Stimulated activated CD4-positive, alpha-beta T cell treated with anti-CD3 and anti-CD28 coated beads, Interleukin-2, amount 100 ng/mL, for 4 hours (primary cell): ENCODE data around the gene CEBPA.

Experiments
- DNase-seq: peaks from one replicate; pipeline ENCODE4 v3.0.0-alpha.2; 2020; ENCODE audit warnings: low read depth

The CEBPA gene

GRCh38 chr19:33271246-33272021 is 30.9 kb downstream of the CEBPA start:
- no peak for DNase-seq

GRCh38 chr19:33270769-33271168 is 31.6 kb downstream of the CEBPA start:
- no peak for DNase-seq

DNA sequence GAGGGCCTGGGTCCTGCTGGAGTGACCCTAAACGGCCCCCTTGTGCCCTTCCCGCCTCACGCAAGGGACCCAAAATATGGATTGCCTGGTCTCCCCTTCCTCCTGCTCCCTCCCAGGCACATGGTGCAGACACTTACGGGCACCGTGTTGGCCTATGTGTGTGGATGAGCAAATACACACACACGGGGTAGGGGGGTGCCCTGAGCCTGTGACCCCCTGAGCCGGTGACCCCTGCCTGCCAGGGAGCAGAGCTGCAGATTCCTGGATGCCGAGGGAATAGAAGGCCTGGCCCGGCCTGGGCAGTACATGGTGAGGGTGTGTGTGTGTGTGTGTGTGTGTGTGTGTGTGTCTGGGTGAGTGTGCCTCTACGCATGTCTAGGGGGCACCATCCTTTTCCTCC is 33.3 kb downstream of the CEBPA start:
- no peak for DNase-seq

- no peak for DNase-seq
Measured at GRCh38 chr19:33268162-33268991, 34.0 kb downstream of the CEBPA start.

- no peak for DNase-seq
Measured at GRCh38 chr19:33267706-33268105, 34.6 kb downstream of the CEBPA start.

- DNase-seq, result no peak
Measured at GRCh38 chr19:33266974-33267484, 35.3 kb downstream of the CEBPA start.

DNA sequence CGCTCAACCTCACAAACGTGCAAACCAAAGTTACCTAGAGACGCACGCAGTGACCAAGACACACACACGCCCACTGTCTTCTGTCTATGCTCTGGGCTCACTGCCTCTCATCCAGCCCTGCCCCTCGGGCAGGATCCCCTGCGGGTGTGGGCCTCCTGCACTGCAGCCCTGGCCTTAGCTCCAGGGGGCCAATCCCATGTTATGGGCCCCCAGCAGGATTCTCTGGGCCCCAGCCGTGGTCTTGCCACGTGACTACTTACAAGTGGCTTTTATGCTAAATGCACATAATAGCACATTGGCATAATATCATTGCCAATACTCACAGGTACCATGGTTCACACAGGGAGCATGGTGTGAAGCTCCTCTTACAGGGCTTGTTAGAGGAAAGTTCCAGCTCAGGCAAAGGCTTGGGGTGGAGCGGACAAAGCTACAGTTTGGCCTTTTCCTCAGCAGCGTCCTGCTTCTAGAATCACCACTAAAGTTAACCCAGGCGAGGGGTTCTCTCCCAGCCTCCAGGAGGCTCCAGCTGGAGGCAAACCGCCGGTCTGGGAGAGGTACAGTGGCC is 37.4 kb downstream of the CEBPA start:
- DNase-seq, result no peak

DNA sequence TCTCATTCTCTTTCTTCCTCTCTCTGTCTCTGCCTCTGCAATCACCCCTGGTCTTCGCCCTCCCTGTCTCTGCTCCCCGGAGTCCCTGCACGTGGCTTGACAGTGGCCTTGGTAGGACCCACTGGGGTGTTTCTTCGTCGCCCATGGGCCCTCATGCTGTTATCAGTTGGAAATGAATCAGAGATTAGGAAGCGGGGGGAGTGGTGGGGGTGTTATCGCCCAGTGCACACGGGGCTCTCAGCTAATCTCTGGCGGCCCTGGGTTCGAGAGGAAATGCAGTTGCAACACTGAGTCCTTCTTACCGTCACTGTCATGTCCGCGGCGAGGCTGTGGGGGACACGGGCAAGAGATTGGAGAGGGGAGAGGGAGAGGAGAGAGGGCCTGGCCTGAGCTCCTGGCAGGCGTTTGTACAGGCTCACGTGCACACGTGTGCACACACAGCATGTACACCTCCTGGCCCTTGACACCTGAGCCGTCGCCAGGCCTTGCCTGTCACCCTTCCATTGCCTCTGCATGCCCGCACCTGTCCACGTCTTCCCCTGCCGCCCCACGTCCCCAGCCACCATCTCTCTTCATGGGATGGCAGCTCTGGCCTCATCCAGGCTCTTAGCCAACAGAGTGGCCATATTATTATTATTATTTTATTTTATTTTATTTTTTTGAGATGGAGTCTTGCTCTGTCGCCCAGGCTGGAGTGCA is 38.9 kb downstream of the CEBPA start:
- DNase-seq, result no peak

- DNase-seq, result no peak
Measured at GRCh38 chr19:33261511-33262189, 40.7 kb downstream of the CEBPA start.

DNA sequence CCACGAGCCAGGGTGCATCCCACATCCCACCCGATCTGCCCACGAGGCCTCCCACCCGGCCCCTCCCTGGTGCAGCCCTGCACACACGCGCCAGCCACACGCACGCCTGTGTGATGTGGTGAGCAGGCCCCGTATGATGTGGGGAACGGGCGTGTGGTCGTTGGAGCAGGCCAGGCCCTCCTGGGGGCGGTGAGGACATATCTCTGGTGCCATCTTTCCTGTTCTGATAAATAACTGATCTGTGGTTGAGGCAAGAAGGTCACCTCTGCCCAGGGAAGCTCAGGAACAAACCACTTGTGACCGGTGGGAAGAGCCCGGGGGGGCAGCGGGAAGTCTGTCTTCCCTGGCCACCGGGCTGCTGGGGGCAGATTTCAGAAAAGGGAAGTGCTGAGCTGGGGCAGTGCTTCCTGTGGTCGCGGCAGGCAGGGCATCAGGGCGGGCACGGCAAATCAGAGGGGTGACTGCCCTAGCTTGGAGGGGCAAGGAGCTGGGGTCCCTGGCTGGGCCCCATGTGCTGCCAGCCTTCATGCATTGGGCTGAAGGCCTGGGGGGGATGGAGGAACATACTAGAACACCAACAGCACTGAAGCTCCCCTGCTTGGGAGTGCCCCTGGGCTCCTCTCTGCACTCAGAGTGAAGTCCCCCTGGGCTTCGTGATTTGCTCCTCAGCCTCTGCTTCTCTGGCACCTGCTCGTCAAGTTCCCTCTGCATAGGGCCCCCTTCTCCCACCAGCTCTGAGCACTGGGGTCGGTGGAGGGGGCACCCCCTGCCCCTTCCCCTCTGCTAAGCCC is 41.5 kb downstream of the CEBPA start:
- DNase-seq, result no peak

- no peak for DNase-seq
Measured at GRCh38 chr19:33259539-33259938, 42.8 kb downstream of the CEBPA start.

DNA sequence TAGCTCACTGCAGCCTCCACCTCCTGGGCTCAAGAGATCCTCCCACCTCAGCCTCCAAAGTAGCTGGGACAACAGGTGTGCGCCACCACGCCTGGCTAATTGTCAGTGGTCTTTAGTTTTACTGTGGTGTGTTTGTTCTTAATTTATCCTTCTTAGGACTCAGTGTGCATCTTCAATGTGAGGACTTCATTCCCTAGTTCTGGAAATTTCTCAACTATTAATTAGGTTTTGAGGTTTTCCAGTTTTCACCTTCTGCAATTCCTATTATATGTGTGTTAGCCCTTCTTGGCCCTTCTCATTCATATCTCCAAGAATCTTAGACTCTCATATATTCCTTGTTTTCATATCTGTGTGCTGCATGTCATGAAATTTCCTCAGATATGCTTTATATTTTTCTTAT is 44.5 kb downstream of the CEBPA start:
- DNase-seq, result no peak

- no peak for DNase-seq
Measured at GRCh38 chr19:33256261-33256660, 46.1 kb downstream of the CEBPA start.

GRCh38 chr19:33255781-33256180 is 46.6 kb downstream of the CEBPA start:
- no peak for DNase-seq

- no peak for DNase-seq
Measured at GRCh38 chr19:33254245-33254824, 48.0 kb downstream of the CEBPA start.

GRCh38 chr19:33252971-33253370 is 49.4 kb downstream of the CEBPA start:
- no peak for DNase-seq

- no peak for DNase-seq
Measured at GRCh38 chr19:33252418-33252962, 49.8 kb downstream of the CEBPA start.

DNA sequence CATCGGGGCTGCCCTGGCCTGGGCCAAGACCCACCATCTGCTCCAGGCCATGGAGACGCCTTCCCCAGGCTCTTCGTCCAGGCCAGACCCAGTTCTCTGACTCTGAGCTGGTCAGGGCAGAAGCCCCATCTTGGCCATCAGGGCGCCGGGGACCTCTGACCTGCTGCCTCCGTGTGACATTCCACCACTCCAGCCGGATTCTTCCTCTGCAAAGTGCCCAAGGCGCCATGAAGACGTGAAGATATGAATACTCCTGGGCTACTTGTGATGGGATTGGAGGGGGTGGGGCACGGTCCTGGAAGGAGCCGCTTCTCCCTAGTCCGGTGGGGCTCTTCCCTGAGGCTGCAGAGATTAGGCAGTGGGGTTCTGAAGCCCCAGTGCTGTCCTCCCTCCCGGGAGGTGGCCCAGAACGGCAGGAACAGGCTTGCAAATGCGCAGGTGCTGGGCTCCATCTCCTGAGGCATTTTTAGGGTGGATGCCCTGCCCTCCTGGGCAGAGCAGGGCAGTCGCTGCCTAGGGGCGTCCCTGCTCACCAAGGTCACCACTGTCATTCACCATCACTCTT is 50.7 kb downstream of the CEBPA start:
- DNase-seq, result no peak

DNA sequence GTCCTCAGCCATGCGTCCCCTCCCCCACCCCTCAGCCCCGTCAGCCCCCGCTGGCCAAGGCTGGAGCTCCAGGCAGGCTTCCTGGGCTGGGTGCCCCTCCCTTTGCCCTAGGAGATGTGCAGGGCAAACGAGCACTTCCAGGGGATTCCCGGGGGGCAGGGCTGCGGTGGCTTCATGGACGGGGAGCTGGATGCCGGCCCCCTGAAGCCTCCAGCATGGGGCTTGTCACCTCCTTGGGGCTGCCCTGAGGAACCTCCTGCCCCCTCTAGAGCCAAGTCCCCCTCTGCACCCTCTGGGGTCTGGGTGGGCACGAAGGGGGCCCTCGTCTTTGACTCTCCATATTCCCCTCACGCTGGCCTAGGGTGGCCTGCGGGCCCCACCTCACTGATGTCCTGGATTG is 51.3 kb downstream of the CEBPA start:
- DNase-seq, result no peak

DNA sequence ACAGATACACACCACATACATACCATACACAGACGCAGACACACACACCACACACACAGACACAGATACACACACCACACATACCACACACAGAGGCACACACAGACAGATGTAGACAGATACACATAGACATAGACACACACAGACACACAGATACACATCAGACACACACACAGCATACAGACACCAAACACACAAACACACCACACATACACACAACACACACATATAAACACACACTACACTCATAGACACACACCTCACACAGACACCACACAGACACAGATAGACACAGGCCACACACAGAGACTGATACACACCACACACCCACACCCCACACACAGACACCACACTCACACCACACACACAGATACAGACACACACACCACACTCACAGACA is 51.8 kb downstream of the CEBPA start:
- no peak for DNase-seq
